ENCODE data around the gene TMEM132D. TPM values are rescaled to one million over a fixed set of nuclear protein-coding genes. Genes with fewer than 3 reads are reported as not detected.

TMEM132D gene
- total RNA-seq, 4 donors from 2014 or later, result 0.17 TPM; not detected in 3

DNA sequence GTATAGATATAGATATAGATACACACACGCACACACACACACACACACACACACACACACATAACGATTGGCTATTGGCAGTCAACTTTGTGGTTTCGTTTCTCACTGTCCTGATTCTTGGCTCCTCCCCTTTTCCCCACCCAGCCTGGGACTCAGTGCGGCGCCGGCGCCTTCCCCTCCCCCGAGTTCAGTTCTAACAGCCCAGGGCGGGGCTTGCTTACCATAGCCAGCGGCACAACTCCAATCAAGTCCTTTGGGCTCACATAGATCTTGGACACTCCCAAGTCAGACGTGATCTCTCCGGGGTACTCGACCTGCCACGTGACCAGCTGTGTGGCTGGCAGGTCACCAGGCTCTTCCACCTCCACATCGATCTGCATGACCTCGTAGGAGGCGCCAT, 566.4 kb downstream of the TMEM132D start:
- intact Hi-C loops (cut with DNase I), result no loop called here

GRCh38 chr12:129335773-129336172, 568.1 kb downstream of the TMEM132D start:
- intact Hi-C loops (cut with DNase I), result no loop called here
- DNase-seq (ENCODE audit: extremely low spot score), result no peak
- Histone ChIP-seq H3K27ac (replicated peaks in 1 of 4) (no peak overlapping the region), H3K36me3 (no peaks in the 10 kb centered on the region), H3K9me3 (peaks cover 0 to 22% (median 8%) of the 10 kb centered on the region in 4 donors), H3K4me3 (no peak overlapping the region), H3K27me3 (peaks cover 0 to 5% (median 0%) of the 10 kb centered on the region in 4 donors), H3K4me1 (no peaks in the 10 kb centered on the region)
- TF ChIP-seq EP300 (IDR thresholded peaks at IDR 0.05) (no peak), POLR2AphosphoS5 (IDR thresholded peaks at IDR 0.05) (no peak), CTCF (IDR thresholded peaks at IDR 0.05) (no peak), POLR2A (IDR thresholded peaks at IDR 0.05; ENCODE audit: low read depth) (no peak)

More for the DNA sequence above, 566.4 kb downstream of the TMEM132D start:
- TF ChIP-seq POLR2A (IDR thresholded peaks at IDR 0.05; ENCODE audit: low read depth) (no peak), EP300 (IDR thresholded peaks at IDR 0.05) (no peak)
- WGBS, result 87% methylated on average over 15 of the region's 17 CpGs
- Histone ChIP-seq H3K9me3 (peaks cover 0 to 22% (median 11%) of the 10 kb centered on the region in 4 donors), H3K27me3 (peaks cover 0 to 5% (median 0%) of the 10 kb centered on the region in 4 donors), H3K36me3 (no peaks in the 10 kb centered on the region), H3K4me3 (no peak overlapping the region), H3K4me1 (no peaks in the 10 kb centered on the region), H3K27ac (replicated peaks in 1 of 4) (no peak overlapping the region)
- no peak for DNase-seq (ENCODE audit: extremely low spot score)

GRCh38 chr12:129332286-129332685, 571.5 kb downstream of the TMEM132D start:
- intact Hi-C loops (cut with DNase I), result no loop called here
- no peaks in the 10 kb centered on the region for H3K27me3 ChIP-seq
- H3K36me3 ChIP-seq, result no peaks in the 10 kb centered on the region
- no peak overlapping the region for H3K4me3 ChIP-seq
- H3K4me1 ChIP-seq, result no peaks in the 10 kb centered on the region
- TF ChIP-seq POLR2AphosphoS5 (IDR thresholded peaks at IDR 0.05) (no peak), POLR2A (IDR thresholded peaks at IDR 0.05; ENCODE audit: low read depth) (no peak)
- H3K27ac ChIP-seq (replicated peaks in 1 of 4), result no peak overlapping the region
- 86% methylated on average over 2 of the region's 2 CpGs for WGBS
- peak; percentile 79 for DNase-seq (ENCODE audit: extremely low spot score)
- H3K9me3 ChIP-seq, result peaks cover 0 to 22% (median 8%) of the 10 kb centered on the region in 4 donors

GRCh38 chr12:129331356-129332085, 572.3 kb downstream of the TMEM132D start:
- 67% methylated on average over 7 of the region's 7 CpGs for WGBS
- H3K9me3 ChIP-seq, result peaks cover 0 to 19% (median 6%) of the 10 kb centered on the region in 4 donors
- intact Hi-C loops (cut with DNase I), result no loop called here

GRCh38 chr12:129328235-129328634, 575.6 kb downstream of the TMEM132D start:
- no peak for DNase-seq (ENCODE audit: extremely low spot score)
- intact Hi-C loops (cut with DNase I), result no loop called here
- Histone ChIP-seq H3K27ac (replicated peaks in 1 of 4) (no peak overlapping the region), H3K9me3 (peaks cover 0 to 2% (median 0%) of the 10 kb centered on the region in 4 donors), H3K27me3 (no peaks in the 10 kb centered on the region), H3K4me1 (no peaks in the 10 kb centered on the region), H3K4me3 (no peak overlapping the region), H3K36me3 (no peaks in the 10 kb centered on the region)
- 72% methylated on average over 4 of the region's 4 CpGs for WGBS
- TF ChIP-seq EP300 (IDR thresholded peaks at IDR 0.05) (no peak), POLR2AphosphoS5 (IDR thresholded peaks at IDR 0.05) (no peak), CTCF (IDR thresholded peaks at IDR 0.05) (no peak), POLR2A (IDR thresholded peaks at IDR 0.05; ENCODE audit: low read depth) (no peak)

More at GRCh38 chr12:129331356-129332085, 572.3 kb downstream of the TMEM132D start:
- no peaks in the 10 kb centered on the region for H3K27me3 ChIP-seq
- no peak overlapping the region for H3K27ac ChIP-seq (replicated peaks in 1 of 4)
- no peaks in the 10 kb centered on the region for H3K4me1 ChIP-seq
- TF ChIP-seq EP300 (IDR thresholded peaks at IDR 0.05) (no peak), POLR2A (IDR thresholded peaks at IDR 0.05; ENCODE audit: low read depth) (no peak), POLR2AphosphoS5 (IDR thresholded peaks at IDR 0.05) (no peak), CTCF (IDR thresholded peaks at IDR 0.05) (no peak)
- no peaks in the 10 kb centered on the region for H3K36me3 ChIP-seq
- no peak overlapping the region for H3K4me3 ChIP-seq
- DNase-seq (ENCODE audit: extremely low spot score), result no peak
